Mucosa of rectum (tissue), 2 donors: ENCODE data around the gene NAGLU.

Experiments
- H3K27ac ChIP-seq, 2 donors: one replicate each; pipeline ENCODE4 v1.7.0; 2013; ENCODE audit warnings: inconsistent platforms in 2 of 2, low read depth in 2 of 2, low read length in 2 of 2
- H3K27me3 ChIP-seq, 2 donors: one replicate each; pipeline ENCODE4 v1.7.0; 2013; ENCODE audit warnings: low read length in 2 of 2; ENCODE audit not compliant: control insufficient read depth in 2 of 2, insufficient read depth in 2 of 2
- H3K36me3 ChIP-seq, 2 donors: one replicate each; pipeline ENCODE4 v1.7.0; 2013; ENCODE audit warnings: low read length in 2 of 2; ENCODE audit not compliant: control insufficient read depth in 2 of 2, insufficient read depth in 2 of 2
- H3K4me1 ChIP-seq, 2 donors: one replicate each; pipeline ENCODE4 v1.7.0; 2013; ENCODE audit warnings: low read length in 2 of 2, mild to moderate bottlenecking in 1 of 2; ENCODE audit not compliant: control insufficient read depth in 2 of 2, insufficient read depth in 2 of 2
- H3K4me3 ChIP-seq, 2 donors: one replicate each; pipeline ENCODE4 v1.7.0; 2013; ENCODE audit warnings: low read length in 2 of 2
- H3K9ac ChIP-seq, 2 donors: one replicate each; pipeline ENCODE4 v1.7.0; 2013; ENCODE audit warnings: low read length in 2 of 2, low read depth in 1 of 2, mild to moderate bottlenecking in 1 of 2
- H3K9me3 ChIP-seq, 2 donors: one replicate each; pipeline ENCODE4 v1.7.0; 2013; ENCODE audit warnings: low read length in 2 of 2; ENCODE audit not compliant: control insufficient read depth in 2 of 2
- donor health status: healthy.
- donor health status: Normal muscosa, but diverticular disease.

The NAGLU gene

GRCh38 chr17:42519546-42520491 lies 16.2 kb upstream of the NAGLU start:
- H3K27ac ChIP-seq = peak overlapping the region; percentile 92 to 95
- no peaks in the 10 kb centered on the region for H3K9me3 ChIP-seq
- peak overlapping the region in 1 of 2 donors; percentile 33 for H3K4me3 ChIP-seq
- peak overlapping the region; percentile 29 to 70 for H3K9ac ChIP-seq
- peaks cover 45 to 51% of the 10 kb centered on the region in 2 donors for H3K4me1 ChIP-seq
- H3K36me3 ChIP-seq = peaks cover 11 to 13% of the 10 kb centered on the region in 2 donors
- H3K27me3 ChIP-seq = no peaks in the 10 kb centered on the region

- peak overlapping the region; percentile 29 to 70 for H3K9ac ChIP-seq
- H3K9me3 ChIP-seq = no peaks in the 10 kb centered on the region
- no peak overlapping the region for H3K4me3 ChIP-seq
- peaks cover 45 to 51% of the 10 kb centered on the region in 2 donors for H3K4me1 ChIP-seq
- no peaks in the 10 kb centered on the region for H3K27me3 ChIP-seq
- H3K36me3 ChIP-seq = peaks cover 11 to 13% of the 10 kb centered on the region in 2 donors
- H3K27ac ChIP-seq = peak overlapping the region; percentile 92 to 95
Observed at GRCh38 chr17:42520540-42520951, 15.5 kb upstream of the NAGLU start.

GRCh38 chr17:42521036-42521435 lies 15.0 kb upstream of the NAGLU start:
- Histone ChIP-seq H3K9me3 (no peaks in the 10 kb centered on the region), H3K4me3 (no peak overlapping the region), H3K9ac (peak overlapping the region in 1 of 2 donors; percentile 70), H3K4me1 (peaks cover 45 to 51% of the 10 kb centered on the region in 2 donors), H3K36me3 (peaks cover 8 to 13% of the 10 kb centered on the region in 2 donors), H3K27ac (peak overlapping the region; percentile 92 to 95), H3K27me3 (no peaks in the 10 kb centered on the region)

GRCh38 chr17:42521666-42522262 lies 14.3 kb upstream of the NAGLU start:
- H3K4me1 ChIP-seq = peaks cover 47 to 54% of the 10 kb centered on the region in 2 donors
- no peak overlapping the region for H3K4me3 ChIP-seq
- peak overlapping the region; percentile 92 to 95 for H3K27ac ChIP-seq
- peak overlapping the region in 1 of 2 donors; percentile 70 for H3K9ac ChIP-seq
- peaks cover 8 to 13% of the 10 kb centered on the region in 2 donors for H3K36me3 ChIP-seq
- H3K27me3 ChIP-seq = no peaks in the 10 kb centered on the region
- no peaks in the 10 kb centered on the region for H3K9me3 ChIP-seq

GRCh38 chr17:42522263-42522790 lies 13.7 kb upstream of the NAGLU start:
- no peaks in the 10 kb centered on the region for H3K9me3 ChIP-seq
- no peaks in the 10 kb centered on the region for H3K27me3 ChIP-seq
- no peak overlapping the region for H3K4me3 ChIP-seq
- peak overlapping the region in 1 of 2 donors; percentile 70 for H3K9ac ChIP-seq
- peaks cover 49 to 55% of the 10 kb centered on the region in 2 donors for H3K4me1 ChIP-seq
- peak overlapping the region; percentile 92 to 95 for H3K27ac ChIP-seq
- peaks cover 8 to 13% of the 10 kb centered on the region in 2 donors for H3K36me3 ChIP-seq

- H3K27me3 ChIP-seq = no peaks in the 10 kb centered on the region
- H3K9me3 ChIP-seq = no peaks in the 10 kb centered on the region
- no peak overlapping the region for H3K9ac ChIP-seq
- peaks cover 47 to 50% of the 10 kb centered on the region in 2 donors for H3K4me1 ChIP-seq
- peak overlapping the region; percentile 92 to 95 for H3K27ac ChIP-seq
- no peak overlapping the region for H3K4me3 ChIP-seq
- peaks cover 8 to 13% of the 10 kb centered on the region in 2 donors for H3K36me3 ChIP-seq
Observed at GRCh38 chr17:42522798-42523278, 13.2 kb upstream of the NAGLU start.

GRCh38 chr17:42525221-42525620 lies 10.8 kb upstream of the NAGLU start:
- Histone ChIP-seq H3K9ac (no peak overlapping the region), H3K4me1 (peaks cover 24 to 28% of the 10 kb centered on the region in 2 donors), H3K4me3 (no peak overlapping the region), H3K9me3 (no peaks in the 10 kb centered on the region), H3K27me3 (no peaks in the 10 kb centered on the region), H3K27ac (peak overlapping the region in 1 of 2 donors; percentile 3), H3K36me3 (peaks cover 8 to 13% of the 10 kb centered on the region in 2 donors)

GRCh38 chr17:42526031-42526444 lies 10.0 kb upstream of the NAGLU start:
- H3K9me3 ChIP-seq = no peaks in the 10 kb centered on the region
- no peaks in the 10 kb centered on the region for H3K27me3 ChIP-seq
- no peak overlapping the region for H3K4me3 ChIP-seq
- peak overlapping the region; percentile 3 to 37 for H3K27ac ChIP-seq
- peaks cover 8 to 11% of the 10 kb centered on the region in 2 donors for H3K36me3 ChIP-seq
- no peak overlapping the region for H3K9ac ChIP-seq
- peaks cover 21 to 24% of the 10 kb centered on the region in 2 donors for H3K4me1 ChIP-seq

- no peak overlapping the region for H3K4me3 ChIP-seq
- no peak overlapping the region for H3K27ac ChIP-seq
- H3K27me3 ChIP-seq = no peaks in the 10 kb centered on the region
- no peaks in the 10 kb centered on the region for H3K36me3 ChIP-seq
- peaks cover 18 to 21% of the 10 kb centered on the region in 2 donors for H3K4me1 ChIP-seq
- H3K9ac ChIP-seq = no peak overlapping the region
- no peaks in the 10 kb centered on the region for H3K9me3 ChIP-seq
Observed at GRCh38 chr17:42527932-42528331, 8.1 kb upstream of the NAGLU start.
